WTC11 (cell line): ENCODE results near the gene TAF7.

Experiments
- ELF4 ChIP-seq: sonication (generic); formaldehyde crosslinking; IDR thresholded peaks from 2 replicates; pipeline ENCODE4 v1.8.1; 2022; ENCODE audit warnings: low read depth, mild to moderate bottlenecking, moderate library complexity, missing genetic modification reagents
- ETV6 ChIP-seq: sonication (generic); formaldehyde crosslinking; IDR thresholded peaks from 2 replicates; pipeline ENCODE4 v1.8.1; 2022; ENCODE audit warnings: mild to moderate bottlenecking, missing genetic modification reagents
- JUN ChIP-seq: sonication (generic); formaldehyde crosslinking; IDR thresholded peaks from 2 replicates; pipeline ENCODE4 v1.8.0; 2023; ENCODE audit warnings: mild to moderate bottlenecking, missing genetic modification reagents
- MAX ChIP-seq: sonication (generic); formaldehyde crosslinking; IDR thresholded peaks from 2 replicates; pipeline ENCODE4 v1.8.0; 2022; ENCODE audit warnings: mild to moderate bottlenecking, missing genetic modification reagents
- MYBL2 ChIP-seq: sonication (generic); formaldehyde crosslinking; IDR thresholded peaks from 2 replicates; pipeline ENCODE4 v1.8.1; 2023; ENCODE audit warnings: mild to moderate bottlenecking, moderate library complexity, missing genetic modification reagents
- NFYB ChIP-seq: sonication (generic); formaldehyde crosslinking; conservative IDR thresholded peaks from 2 replicates; pipeline ENCODE4 v1.8.0; 2022; ENCODE audit warnings: low read depth, missing genetic modification reagents
- PRRX2 ChIP-seq: fragments of 250-450 bp; sonication (Bioruptor Pico); IDR thresholded peaks from 2 replicates; pipeline ENCODE4 v1.8.0; 2021; ENCODE audit warnings: mild to moderate bottlenecking
- TF ChIP-seq, protein P1 (sequence below): fragments of 200-600 bp; IDR thresholded peaks from 2 replicates; pipeline ENCODE4 v1.8.0; 2022; ENCODE audit warnings: antibody characterized with exemption
- TF ChIP-seq, protein P2 (sequence below): sonication (generic); formaldehyde crosslinking; IDR thresholded peaks from 2 replicates; pipeline ENCODE4 v1.8.1; 2022; ENCODE audit warnings: mild to moderate bottlenecking, missing genetic modification reagents, moderate library complexity, borderline replicate concordance
- TF ChIP-seq, protein P3 (sequence below): sonication (generic); formaldehyde crosslinking; conservative IDR thresholded peaks from 2 replicates; pipeline ENCODE4 v1.8.1; 2022; ENCODE audit warnings: mild to moderate bottlenecking, missing genetic modification reagents
- TF ChIP-seq, protein P4 (sequence below): sonication (generic); formaldehyde crosslinking; IDR thresholded peaks from 2 replicates; pipeline ENCODE4 v1.8.0; 2022; ENCODE audit warnings: mild to moderate bottlenecking, missing genetic modification reagents
- TF ChIP-seq, protein P5 (sequence below): sonication (generic); formaldehyde crosslinking; IDR thresholded peaks from 2 replicates; pipeline ENCODE4 v1.8.1; 2023; ENCODE audit warnings: mild to moderate bottlenecking, missing genetic modification reagents
- TF ChIP-seq, protein P6 (sequence below): sonication (generic); formaldehyde crosslinking; IDR thresholded peaks from 2 replicates; pipeline ENCODE4 v1.8.1; 2022; ENCODE audit warnings: low read depth, mild to moderate bottlenecking, moderate library complexity, missing genetic modification reagents, borderline replicate concordance
- TF ChIP-seq, protein P7 (sequence below): sonication (generic); formaldehyde crosslinking; IDR thresholded peaks from 2 replicates; pipeline ENCODE4 v1.8.1; 2022; ENCODE audit warnings: missing genetic modification reagents, borderline replicate concordance

- TF ChIP-seq, protein P1, sequence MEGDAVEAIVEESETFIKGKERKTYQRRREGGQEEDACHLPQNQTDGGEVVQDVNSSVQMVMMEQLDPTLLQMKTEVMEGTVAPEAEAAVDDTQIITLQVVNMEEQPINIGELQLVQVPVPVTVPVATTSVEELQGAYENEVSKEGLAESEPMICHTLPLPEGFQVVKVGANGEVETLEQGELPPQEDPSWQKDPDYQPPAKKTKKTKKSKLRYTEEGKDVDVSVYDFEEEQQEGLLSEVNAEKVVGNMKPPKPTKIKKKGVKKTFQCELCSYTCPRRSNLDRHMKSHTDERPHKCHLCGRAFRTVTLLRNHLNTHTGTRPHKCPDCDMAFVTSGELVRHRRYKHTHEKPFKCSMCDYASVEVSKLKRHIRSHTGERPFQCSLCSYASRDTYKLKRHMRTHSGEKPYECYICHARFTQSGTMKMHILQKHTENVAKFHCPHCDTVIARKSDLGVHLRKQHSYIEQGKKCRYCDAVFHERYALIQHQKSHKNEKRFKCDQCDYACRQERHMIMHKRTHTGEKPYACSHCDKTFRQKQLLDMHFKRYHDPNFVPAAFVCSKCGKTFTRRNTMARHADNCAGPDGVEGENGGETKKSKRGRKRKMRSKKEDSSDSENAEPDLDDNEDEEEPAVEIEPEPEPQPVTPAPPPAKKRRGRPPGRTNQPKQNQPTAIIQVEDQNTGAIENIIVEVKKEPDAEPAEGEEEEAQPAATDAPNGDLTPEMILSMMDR = no peak
- TF ChIP-seq JUN (CRISPR knock-in tag) (no peak), ELF4 (CRISPR knock-in tag) (no peak), NFYB (CRISPR knock-in tag) (no peak), PRRX2 (CRISPR knock-in tag) (no peak), ETV6 (CRISPR knock-in tag) (no peak), MAX (CRISPR knock-in tag) (no peak), MYBL2 (CRISPR knock-in tag) (no peak)
- TF ChIP-seq, protein P2, sequence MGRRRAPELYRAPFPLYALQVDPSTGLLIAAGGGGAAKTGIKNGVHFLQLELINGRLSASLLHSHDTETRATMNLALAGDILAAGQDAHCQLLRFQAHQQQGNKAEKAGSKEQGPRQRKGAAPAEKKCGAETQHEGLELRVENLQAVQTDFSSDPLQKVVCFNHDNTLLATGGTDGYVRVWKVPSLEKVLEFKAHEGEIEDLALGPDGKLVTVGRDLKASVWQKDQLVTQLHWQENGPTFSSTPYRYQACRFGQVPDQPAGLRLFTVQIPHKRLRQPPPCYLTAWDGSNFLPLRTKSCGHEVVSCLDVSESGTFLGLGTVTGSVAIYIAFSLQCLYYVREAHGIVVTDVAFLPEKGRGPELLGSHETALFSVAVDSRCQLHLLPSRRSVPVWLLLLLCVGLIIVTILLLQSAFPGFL (CRISPR knock-in tag) = no peak
- TF ChIP-seq, protein P3, sequence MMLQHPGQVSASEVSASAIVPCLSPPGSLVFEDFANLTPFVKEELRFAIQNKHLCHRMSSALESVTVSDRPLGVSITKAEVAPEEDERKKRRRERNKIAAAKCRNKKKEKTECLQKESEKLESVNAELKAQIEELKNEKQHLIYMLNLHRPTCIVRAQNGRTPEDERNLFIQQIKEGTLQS = no peak
- TF ChIP-seq, protein P4, sequence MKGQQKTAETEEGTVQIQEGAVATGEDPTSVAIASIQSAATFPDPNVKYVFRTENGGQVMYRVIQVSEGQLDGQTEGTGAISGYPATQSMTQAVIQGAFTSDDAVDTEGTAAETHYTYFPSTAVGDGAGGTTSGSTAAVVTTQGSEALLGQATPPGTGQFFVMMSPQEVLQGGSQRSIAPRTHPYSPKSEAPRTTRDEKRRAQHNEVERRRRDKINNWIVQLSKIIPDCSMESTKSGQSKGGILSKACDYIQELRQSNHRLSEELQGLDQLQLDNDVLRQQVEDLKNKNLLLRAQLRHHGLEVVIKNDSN = no peak
- TF ChIP-seq, protein P5, sequence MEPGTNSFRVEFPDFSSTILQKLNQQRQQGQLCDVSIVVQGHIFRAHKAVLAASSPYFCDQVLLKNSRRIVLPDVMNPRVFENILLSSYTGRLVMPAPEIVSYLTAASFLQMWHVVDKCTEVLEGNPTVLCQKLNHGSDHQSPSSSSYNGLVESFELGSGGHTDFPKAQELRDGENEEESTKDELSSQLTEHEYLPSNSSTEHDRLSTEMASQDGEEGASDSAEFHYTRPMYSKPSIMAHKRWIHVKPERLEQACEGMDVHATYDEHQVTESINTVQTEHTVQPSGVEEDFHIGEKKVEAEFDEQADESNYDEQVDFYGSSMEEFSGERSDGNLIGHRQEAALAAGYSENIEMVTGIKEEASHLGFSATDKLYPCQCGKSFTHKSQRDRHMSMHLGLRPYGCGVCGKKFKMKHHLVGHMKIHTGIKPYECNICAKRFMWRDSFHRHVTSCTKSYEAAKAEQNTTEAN (CRISPR knock-in tag) = no peak
- TF ChIP-seq, protein P6, sequence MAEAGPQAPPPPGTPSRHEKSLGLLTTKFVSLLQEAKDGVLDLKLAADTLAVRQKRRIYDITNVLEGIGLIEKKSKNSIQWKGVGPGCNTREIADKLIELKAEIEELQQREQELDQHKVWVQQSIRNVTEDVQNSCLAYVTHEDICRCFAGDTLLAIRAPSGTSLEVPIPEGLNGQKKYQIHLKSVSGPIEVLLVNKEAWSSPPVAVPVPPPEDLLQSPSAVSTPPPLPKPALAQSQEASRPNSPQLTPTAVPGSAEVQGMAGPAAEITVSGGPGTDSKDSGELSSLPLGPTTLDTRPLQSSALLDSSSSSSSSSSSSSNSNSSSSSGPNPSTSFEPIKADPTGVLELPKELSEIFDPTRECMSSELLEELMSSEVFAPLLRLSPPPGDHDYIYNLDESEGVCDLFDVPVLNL (CRISPR knock-in tag) = no peak
- TF ChIP-seq, protein P7, sequence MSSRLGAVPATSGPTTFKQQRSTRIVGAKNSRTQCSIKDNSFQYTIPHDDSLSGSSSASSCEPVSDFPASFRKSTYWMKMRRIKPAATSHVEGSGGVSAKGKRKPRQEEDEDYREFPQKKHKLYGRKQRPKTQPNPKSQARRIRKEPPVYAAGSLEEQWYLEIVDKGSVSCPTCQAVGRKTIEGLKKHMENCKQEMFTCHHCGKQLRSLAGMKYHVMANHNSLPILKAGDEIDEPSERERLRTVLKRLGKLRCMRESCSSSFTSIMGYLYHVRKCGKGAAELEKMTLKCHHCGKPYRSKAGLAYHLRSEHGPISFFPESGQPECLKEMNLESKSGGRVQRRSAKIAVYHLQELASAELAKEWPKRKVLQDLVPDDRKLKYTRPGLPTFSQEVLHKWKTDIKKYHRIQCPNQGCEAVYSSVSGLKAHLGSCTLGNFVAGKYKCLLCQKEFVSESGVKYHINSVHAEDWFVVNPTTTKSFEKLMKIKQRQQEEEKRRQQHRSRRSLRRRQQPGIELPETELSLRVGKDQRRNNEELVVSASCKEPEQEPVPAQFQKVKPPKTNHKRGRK (CRISPR knock-in tag) = no peak
These were observed 47.7 kb downstream of the TAF7 start for GRCh38 chr5:141272906-141273305.
